HL-60 (cell line): ENCODE results near the gene INTS1.
"Not testable (repeated sequence)": the region's sequence is repeated elsewhere in the genome, so short reads cannot be mapped to it uniquely, and the experiment has no call there.

Experiments
- DNase-seq, 2 experiments: peaks; one replicate each; pipeline ENCODE4 v3.0.0-alpha.2; 2010 to 2020; ENCODE audit warnings: low read depth in 1 of 2, low spot score in 1 of 2
- H3K27ac ChIP-seq: fragments of 250-450 bp; sonication (Bioruptor Pico); replicated peaks from 2 replicates; pipeline ENCODE4 v1.5.1; 2020; ENCODE audit warnings: mild to moderate bottlenecking, moderate library complexity
- H3K27me3 ChIP-seq: fragments of 250-450 bp; sonication (Bioruptor Pico); 2 replicates; pipeline ENCODE4 v1.5.1; 2021; ENCODE audit warnings: mild to moderate bottlenecking, moderate library complexity; ENCODE audit not compliant: insufficient read depth, poor library complexity, severe bottlenecking
- H3K4me3 ChIP-seq: replicated peaks from 2 replicates; pipeline ENCODE4 v1.5.1; 2011; ENCODE audit warnings: mild to moderate bottlenecking, control low read depth, low read length; ENCODE audit not compliant: insufficient read depth
- CTCF ChIP-seq: IDR thresholded peaks from one replicate; pipeline ENCODE4 v1.5.1; 2011; ENCODE audit warnings: low read length, control low read depth, inconsistent platforms; ENCODE audit not compliant: insufficient read depth
- GABPA ChIP-seq: IDR thresholded peaks from 2 replicates; pipeline ENCODE4 v1.6.1; 2012; ENCODE audit warnings: low read depth
- POLR2AphosphoS5 ChIP-seq: IDR thresholded peaks from 2 replicates; pipeline ENCODE4 v1.6.1; 2012; ENCODE audit warnings: low read depth
- REST ChIP-seq: IDR thresholded peaks from 2 replicates; pipeline ENCODE4 v1.6.1; 2012; ENCODE audit warnings: low read depth; ENCODE audit not compliant: insufficient replicate concordance
- SPI1 ChIP-seq: IDR thresholded peaks from 2 replicates; pipeline ENCODE4 v1.6.1; 2012; ENCODE audit warnings: low read depth, mild to moderate bottlenecking, borderline replicate concordance

The INTS1 gene

GRCh38 chr7:1523208-1523607 lies 19.0 kb upstream of the INTS1 start:
- DNase-seq, result no peak
- H3K27me3 ChIP-seq, result no peaks in the 10 kb centered on the region
- H3K27ac ChIP-seq, result no peak overlapping the region
- TF ChIP-seq REST (no peak), GABPA (no peak), CTCF (no peak), SPI1 (no peak), POLR2AphosphoS5 (no peak)
- H3K4me3 ChIP-seq, result no peak overlapping the region

GRCh38 chr7:1521456-1521855 lies 17.3 kb upstream of the INTS1 start:
- DNase-seq, result no peak
- H3K4me3 ChIP-seq, result no peak overlapping the region
- H3K27me3 ChIP-seq, result no peaks in the 10 kb centered on the region
- H3K27ac ChIP-seq, result no peak overlapping the region
- no peak for TF ChIP-seq CTCF
- TF ChIP-seq GABPA, result no peak
- no peak for TF ChIP-seq POLR2AphosphoS5
- TF ChIP-seq REST, result no peak
- TF ChIP-seq SPI1, result no peak

GRCh38 chr7:1520539-1521234 lies 16.5 kb upstream of the INTS1 start:
- TF ChIP-seq GABPA (no peak), POLR2AphosphoS5 (no peak), CTCF (no peak), REST (no peak), SPI1 (no peak)
- H3K4me3 ChIP-seq, result no peak overlapping the region
- DNase-seq, result no peak
- no peaks in the 10 kb centered on the region for H3K27me3 ChIP-seq
- H3K27ac ChIP-seq, result no peak overlapping the region

- not testable (repeated sequence) for H3K27ac ChIP-seq, H3K4me3 ChIP-seq, DNase-seq, H3K27me3 ChIP-seq
Measured at GRCh38 chr7:1519322-1519922, 15.2 kb upstream of the INTS1 start.
